Gastrocnemius medialis (tissue), 4 donors: Measurements from ENCODE around the gene RAD51B. TPM values are rescaled to one million over a fixed set of nuclear protein-coding genes. Genes with fewer than 3 reads are reported as not detected.

ENCODE experiments used
- ATAC-seq, 2 donors: fragments of 150-250 bp; one replicate each; pipeline ENCODE4 v1.9.1; 2016
- DNase-seq, 2 donors: peaks; one replicate each; pipeline ENCODE4 v3.0.0-alpha.2; 2019
- H3K27ac ChIP-seq, 4 donors: fragments of 200-600 bp; sonication (generic); 1 replicate in 1 of 4; 2 replicates in 3 of 4; pipeline ENCODE4 v1.5.1; 2016 to 2018; ENCODE audit warnings: mild to moderate bottlenecking in 2 of 4, moderate library complexity in 1 of 4
- H3K27me3 ChIP-seq, 3 donors: fragments of 200-600 bp; sonication (generic) in 2 of 3; 1 replicate in 1 of 3; 2 replicates in 2 of 3; pipeline versions ENCODE4 v1.5.1 to v1.6.0; 2016 to 2019; ENCODE audit warnings: mild to moderate bottlenecking in 1 of 3, moderate library complexity in 1 of 3
- H3K36me3 ChIP-seq, 2 donors: fragments of 200-600 bp; sonication (generic) in 1 of 2; one replicate each; pipeline ENCODE4 v1.5.1; 2017 to 2018
- H3K4me1 ChIP-seq, 2 donors: fragments of 200-600 bp; sonication (generic) in 1 of 2; one replicate each; pipeline ENCODE4 v1.5.1; 2016 to 2017; ENCODE audit warnings: mild to moderate bottlenecking in 2 of 2
- H3K4me3 ChIP-seq, 4 donors: fragments of 200-600 bp; sonication (generic) in 3 of 4; 1 replicate in 1 of 4; 2 replicates in 3 of 4; pipeline ENCODE4 v1.5.1; 2016 to 2019; ENCODE audit warnings: mild to moderate bottlenecking in 2 of 4
- H3K9me3 ChIP-seq, 3 donors: fragments of 200-600 bp; sonication (generic) in 2 of 3; 1 replicate in 1 of 3; 2 replicates in 2 of 3; pipeline ENCODE4 v1.5.1; 2016 to 2019
- POLR2A ChIP-seq, 2 donors: fragments of 450-650 bp; IDR thresholded peaks; one replicate each; pipeline ENCODE4 v1.6.1; 2017; ENCODE audit warnings: antibody characterized with exemption in 2 of 2, mild to moderate bottlenecking in 2 of 2, moderate library complexity in 2 of 2
- in situ Hi-C, 4 donors: fragments of 200-750 bp; cut with MboI; loops; one replicate each; pipeline versions ENCODE4 v1.15.0 to v1.8.0; 2017; ENCODE audit warnings: low sequenced_read_pairs in 4 of 4
- intact Hi-C: fragments of 100-400 bp; cut with DNase I; formaldehyde crosslinking; loops from one replicate; pipeline ENCODE4 v1.15.1; 2023; ENCODE audit warnings: low total_unique reads
- total RNA-seq, 4 donors: library from RNA; depleted of rRNA; stranded (reverse); fragments of >200 nt; gene quantifications; one replicate each; pipeline versions ENCODE4 v1.1.0 to v1.2.3, GENCODE V29; 2016
- TF ChIP-seq, protein P1 (sequence below), 5 experiments: fragments of 450-650 bp in 3 of 5; fragments of 200-600 bp in 2 of 5; sonication (generic) in 2 of 5; IDR thresholded peaks in 4 of 5; conservative IDR thresholded peaks in 1 of 5; 1 replicate in 4 of 5; 2 replicates in 1 of 5; pipeline ENCODE4 v1.5.1; 2016 to 2019; ENCODE audit warnings: antibody characterized with exemption in 5 of 5, mild to moderate bottlenecking in 3 of 5, moderate library complexity in 3 of 5

RAD51B gene
- total RNA-seq, 4 donors from 2014 or later, result 1.6 to 3.3 (median 2.4) TPM

- Histone ChIP-seq H3K4me1 (peaks cover 0 to 7% of the 10 kb centered on the region in 2 donors), H3K36me3 (no peaks in the 10 kb centered on the region), H3K27ac (no peak overlapping the region), H3K4me3 (no peak overlapping the region), H3K9me3 (no peaks in the 10 kb centered on the region), H3K27me3 (no peaks in the 10 kb centered on the region)
- DNase-seq, result no peak
- ATAC-seq, result no peak
- intact Hi-C loops, result no loop called here
- TF ChIP-seq POLR2A (IDR thresholded peaks at IDR 0.05), result no peak
- TF ChIP-seq, protein P1, sequence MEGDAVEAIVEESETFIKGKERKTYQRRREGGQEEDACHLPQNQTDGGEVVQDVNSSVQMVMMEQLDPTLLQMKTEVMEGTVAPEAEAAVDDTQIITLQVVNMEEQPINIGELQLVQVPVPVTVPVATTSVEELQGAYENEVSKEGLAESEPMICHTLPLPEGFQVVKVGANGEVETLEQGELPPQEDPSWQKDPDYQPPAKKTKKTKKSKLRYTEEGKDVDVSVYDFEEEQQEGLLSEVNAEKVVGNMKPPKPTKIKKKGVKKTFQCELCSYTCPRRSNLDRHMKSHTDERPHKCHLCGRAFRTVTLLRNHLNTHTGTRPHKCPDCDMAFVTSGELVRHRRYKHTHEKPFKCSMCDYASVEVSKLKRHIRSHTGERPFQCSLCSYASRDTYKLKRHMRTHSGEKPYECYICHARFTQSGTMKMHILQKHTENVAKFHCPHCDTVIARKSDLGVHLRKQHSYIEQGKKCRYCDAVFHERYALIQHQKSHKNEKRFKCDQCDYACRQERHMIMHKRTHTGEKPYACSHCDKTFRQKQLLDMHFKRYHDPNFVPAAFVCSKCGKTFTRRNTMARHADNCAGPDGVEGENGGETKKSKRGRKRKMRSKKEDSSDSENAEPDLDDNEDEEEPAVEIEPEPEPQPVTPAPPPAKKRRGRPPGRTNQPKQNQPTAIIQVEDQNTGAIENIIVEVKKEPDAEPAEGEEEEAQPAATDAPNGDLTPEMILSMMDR (IDR thresholded peaks at IDR 0.05 in 4 of 5, conservative IDR thresholded peaks at IDR 0.05 in 1 of 5), result no peak
- in situ Hi-C loops, result no loop called here
Measured at GRCh38 chr14:68014771-68015170, 195.2 kb downstream of the RAD51B start.

DNA sequence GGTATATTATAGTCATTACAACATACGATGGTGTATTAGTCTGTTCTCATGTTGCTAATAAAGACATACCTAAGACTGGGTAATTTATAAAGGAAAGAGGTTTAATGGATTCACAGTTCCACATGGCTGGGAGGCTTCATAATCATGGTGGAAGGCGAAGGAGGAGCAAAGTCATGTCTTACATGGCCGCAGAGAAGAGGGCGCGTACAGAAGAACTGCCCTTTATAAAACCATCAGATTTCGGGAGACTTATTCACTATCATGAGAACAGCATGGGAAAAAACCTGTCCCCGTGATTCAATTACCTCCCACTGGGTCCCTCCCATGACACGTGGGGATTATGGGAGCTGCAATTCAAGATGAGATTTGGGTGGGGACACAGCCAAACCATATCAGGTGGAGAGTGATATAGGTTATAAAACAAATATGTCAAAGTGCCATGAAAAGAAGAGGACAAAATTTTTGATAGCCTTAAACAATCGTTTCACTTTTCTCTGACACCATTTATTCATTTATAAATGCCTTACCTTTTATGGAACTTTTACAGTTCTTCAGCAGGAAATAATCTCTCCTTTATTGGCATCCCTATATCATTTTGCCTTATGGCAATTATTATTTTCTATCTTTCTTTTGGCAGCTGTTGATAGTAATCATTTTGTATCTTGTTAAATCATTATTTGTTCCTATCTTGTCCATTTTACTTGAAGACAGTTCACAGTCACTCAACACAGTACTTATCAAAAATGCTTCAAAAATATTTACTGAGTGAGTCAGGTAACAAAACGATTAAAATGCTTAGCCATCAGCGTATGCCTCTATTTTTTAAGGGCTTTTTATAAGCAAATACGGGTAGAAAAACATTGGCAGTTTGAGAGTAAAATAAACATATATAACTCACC is 196.0 kb downstream of the RAD51B start:
- TF ChIP-seq POLR2A (IDR thresholded peaks at IDR 0.05), result no peak
- TF ChIP-seq, protein P1 (IDR thresholded peaks at IDR 0.05 in 4 of 5, conservative IDR thresholded peaks at IDR 0.05 in 1 of 5), result no peak
- DNase-seq (no peak), ATAC-seq (no peak)
- in situ Hi-C loops, result no loop called here
- intact Hi-C loops, result no loop called here
- Histone ChIP-seq H3K27me3 (no peaks in the 10 kb centered on the region), H3K9me3 (no peaks in the 10 kb centered on the region), H3K27ac (no peak overlapping the region), H3K4me1 (peaks cover 0 to 7% of the 10 kb centered on the region in 2 donors), H3K4me3 (no peak overlapping the region), H3K36me3 (no peaks in the 10 kb centered on the region)

DNA sequence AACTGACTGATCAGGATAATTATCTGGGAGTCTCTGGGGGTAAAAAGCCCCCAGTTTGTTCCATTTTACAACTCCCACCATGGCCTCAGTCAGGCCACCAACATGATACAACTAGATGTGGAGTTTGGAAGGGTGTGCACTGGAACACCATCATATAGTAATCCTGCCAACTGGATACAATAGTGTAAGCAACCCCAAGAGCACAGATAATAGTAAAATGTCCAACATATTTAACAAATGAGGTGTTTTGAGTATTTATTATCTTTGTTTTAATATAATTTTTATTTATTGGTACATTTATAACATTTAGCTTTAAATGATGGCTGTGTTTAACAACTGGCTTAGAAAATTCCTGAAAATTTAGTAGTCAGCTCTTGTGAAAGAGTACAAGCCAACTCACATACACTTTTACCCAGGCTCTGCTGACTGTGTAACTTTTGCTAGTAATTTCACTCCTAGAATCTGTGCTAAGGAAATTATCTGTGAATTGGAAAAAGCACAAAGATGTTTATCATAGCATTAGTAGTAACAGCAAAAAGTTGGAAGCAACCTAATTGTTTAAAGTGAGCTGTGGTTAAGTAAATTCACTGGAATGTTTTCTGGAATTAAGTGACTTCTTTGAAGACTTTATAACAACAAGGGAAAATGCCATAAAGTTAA is 196.8 kb downstream of the RAD51B start:
- no peak for TF ChIP-seq POLR2A (IDR thresholded peaks at IDR 0.05)
- intact Hi-C loops, result no loop called here

DNA sequence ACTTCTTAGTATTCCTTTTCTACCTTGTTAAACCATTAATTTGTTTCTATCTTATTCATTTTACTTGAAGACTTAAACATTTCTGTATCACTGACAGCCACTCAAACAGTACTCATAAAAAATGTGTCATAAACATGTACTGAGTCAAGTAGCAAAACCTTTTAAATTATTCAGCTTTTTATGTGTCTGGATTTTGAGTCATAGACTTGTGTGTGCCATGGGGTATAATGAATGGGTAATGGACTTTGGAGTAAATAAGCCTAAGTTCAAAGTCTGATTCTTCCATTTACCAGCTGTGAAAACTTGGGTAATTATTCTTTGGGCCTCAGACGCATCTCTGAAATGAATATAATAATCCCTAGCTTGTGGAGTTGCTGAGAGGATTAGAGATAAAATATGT is 199.0 kb downstream of the RAD51B start:
- no peak overlapping the region for H3K27ac ChIP-seq
- no peaks in the 10 kb centered on the region for H3K27me3 ChIP-seq
- intact Hi-C loops (no loop called here), in situ Hi-C loops (no loop called here)
- no peaks in the 10 kb centered on the region for H3K36me3 ChIP-seq
- H3K9me3 ChIP-seq, result no peaks in the 10 kb centered on the region
- no peak for TF ChIP-seq POLR2A (IDR thresholded peaks at IDR 0.05)
- TF ChIP-seq, protein P1 (IDR thresholded peaks at IDR 0.05 in 4 of 5, conservative IDR thresholded peaks at IDR 0.05 in 1 of 5), result no peak
- no peaks in the 10 kb centered on the region for H3K4me1 ChIP-seq
- ATAC-seq, result no peak
- H3K4me3 ChIP-seq, result no peak overlapping the region
- no peak for DNase-seq

More for the DNA sequence above, 196.8 kb downstream of the RAD51B start:
- Histone ChIP-seq H3K4me1 (peaks cover 0 to 7% of the 10 kb centered on the region in 2 donors), H3K27ac (no peak overlapping the region), H3K4me3 (no peak overlapping the region), H3K9me3 (no peaks in the 10 kb centered on the region), H3K36me3 (no peaks in the 10 kb centered on the region), H3K27me3 (no peaks in the 10 kb centered on the region)
- no peak for DNase-seq
- in situ Hi-C loops, result no loop called here
- no peak for ATAC-seq

DNA sequence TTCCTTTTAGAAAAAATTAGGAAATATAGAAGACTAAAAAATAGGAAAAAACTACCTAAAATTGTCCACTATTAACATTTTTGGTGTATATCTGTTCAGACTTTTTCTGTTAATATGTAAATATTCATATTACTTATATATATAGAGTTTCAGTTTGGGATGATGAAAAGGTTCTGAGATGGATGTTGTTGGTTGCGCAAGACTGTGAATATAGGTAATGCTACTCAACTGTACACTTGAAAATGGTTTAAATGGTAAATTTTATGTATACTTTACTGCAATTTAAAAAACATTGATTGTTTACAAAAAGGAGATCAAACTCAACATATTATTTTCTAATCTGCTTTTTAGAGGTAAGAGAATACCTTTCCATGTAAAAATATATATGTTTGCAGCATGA is 200.9 kb downstream of the RAD51B start:
- no peak for ATAC-seq
- Histone ChIP-seq H3K27ac (no peak overlapping the region), H3K36me3 (no peaks in the 10 kb centered on the region), H3K4me1 (no peaks in the 10 kb centered on the region), H3K27me3 (no peaks in the 10 kb centered on the region), H3K4me3 (no peak overlapping the region), H3K9me3 (no peaks in the 10 kb centered on the region)
- no peak for DNase-seq
- no peak for TF ChIP-seq POLR2A (IDR thresholded peaks at IDR 0.05)
- TF ChIP-seq, protein P1 (IDR thresholded peaks at IDR 0.05 in 4 of 5, conservative IDR thresholded peaks at IDR 0.05 in 1 of 5), result no peak
- intact Hi-C loops, result no loop called here
- in situ Hi-C loops, result no loop called here
